Aorta (tissue), 5 donors: Measurements from ENCODE around the gene PPFIBP1. TPM values are rescaled to one million over a fixed set of nuclear protein-coding genes. Genes with fewer than 3 reads are reported as not detected.
A peak's percentile ranks its signal among the peaks of the same experiment; 100 is the strongest.
"Not testable (repeated sequence)": the region's sequence is repeated elsewhere in the genome, so short reads cannot be mapped to it uniquely, and the experiment has no call there.

ENCODE experiments used
- ATAC-seq: fragments of 200-7000 bp; cut with Tn5 transposase; one replicate; pipeline ENCODE4 v1.9.1; 2022; ENCODE audit warnings: moderate library complexity; ENCODE audit not compliant: low FRiP score
- DNase-seq, 2 donors: peaks; one replicate each; pipeline ENCODE4 v3.0.0-alpha.2; 2020
- H3K27ac ChIP-seq, 2 donors: one replicate each; pipeline ENCODE4 v1.5.1; 2013; ENCODE audit warnings: low read length in 2 of 2, mild to moderate bottlenecking in 2 of 2, moderate library complexity in 2 of 2, control low read depth in 1 of 2, inconsistent platforms in 1 of 2, low read depth in 1 of 2
- H3K27me3 ChIP-seq, 2 donors: one replicate each; pipeline ENCODE4 v1.6.1; 2013; ENCODE audit warnings: control low read depth in 1 of 2, low read length in 1 of 2, mild to moderate bottlenecking in 1 of 2, moderate library complexity in 1 of 2; ENCODE audit not compliant: insufficient read depth in 2 of 2, control insufficient read depth in 1 of 2
- H3K36me3 ChIP-seq, 2 donors: one replicate each; pipeline ENCODE4 v1.6.1; 2013; ENCODE audit warnings: control low read depth in 1 of 2, low read length in 1 of 2, mild to moderate bottlenecking in 1 of 2; ENCODE audit not compliant: insufficient read depth in 2 of 2, control insufficient read depth in 1 of 2
- H3K4me1 ChIP-seq, 2 donors: one replicate each; pipeline ENCODE4 v1.6.1; 2013; ENCODE audit warnings: low read length in 2 of 2, control low read depth in 1 of 2, mild to moderate bottlenecking in 1 of 2, moderate library complexity in 1 of 2; ENCODE audit not compliant: insufficient read depth in 2 of 2, control insufficient read depth in 1 of 2
- H3K4me3 ChIP-seq, 2 donors: one replicate each; pipeline ENCODE4 v1.5.1; 2013; ENCODE audit warnings: low read length in 2 of 2, control low read depth in 1 of 2, mild to moderate bottlenecking in 1 of 2
- H3K9me3 ChIP-seq: one replicate; pipeline ENCODE4 v1.6.1; 2013; ENCODE audit warnings: mild to moderate bottlenecking, low read length; ENCODE audit not compliant: control insufficient read depth
- WGBS, 2 donors: extraction: QIAGEN DNeasy Blood & Tissue Kit; methylation state at CpG; one replicate each; pipeline ENCODE4 v1.1.7; 2013; 5-methylcytosine and 5-hydroxymethylcytosine counted together
- intact Hi-C, 2 donors: fragments of 100-400 bp; cut with DNase I; formaldehyde crosslinking; loops; one replicate each; pipeline versions ENCODE4 v1.14.2 to v1.15.0; 2022
- polyA plus RNA-seq, 2 donors: library from polyadenylated mRNA; stranded (reverse); fragments of 200-250 nt; gene quantifications; one replicate each; pipeline ENCODE4 v1.2.3, GENCODE V29; 2013
- total RNA-seq, 2 donors: library from RNA; stranded (reverse); fragmentation: NEBNext Ultra II Directional; extraction: Animal tissue kit (Norgen Biotek cat#: 25700); gene quantifications; one replicate each; pipeline ENCODE4 v1.2.1, GENCODE V29; 2021
- donor health status: healthy with polysubstance abuse.
- donor health status: Bipolar disorder and iron deficiency.
- donor health status: DM: no; HTN: no; CAD: no.
- donor health status: DM: no; HTN: no; CAD: no.
- donor health status: DM: yes; HTN: yes; CAD: no.

The PPFIBP1 gene
- total and polyA plus RNA-seq, 4 donors = 29.7 to 247 (median 108) TPM

DNA sequence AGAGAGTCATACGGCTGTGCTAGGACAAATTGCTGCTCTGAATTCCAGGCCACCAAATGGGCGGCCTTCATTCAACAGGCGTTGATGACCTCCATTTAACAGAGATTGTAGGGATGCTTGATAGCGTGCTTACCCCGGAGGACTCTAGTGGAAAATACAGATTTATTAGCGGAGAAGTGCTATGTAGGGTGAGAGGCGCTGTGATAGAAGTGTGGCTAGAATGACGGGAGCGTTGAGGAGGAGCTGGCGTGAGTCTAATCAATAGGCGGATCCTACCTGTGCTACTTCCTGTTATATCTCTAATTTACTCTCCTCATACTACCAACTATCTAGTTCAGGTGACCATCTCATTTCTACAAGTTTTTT lies 187.3 kb downstream of the PPFIBP1 start:
- intact Hi-C loops = no loop called here
- Histone ChIP-seq H3K4me3 (peak overlapping the region; percentile 58 to 59), H3K27me3 (no peaks in the 10 kb centered on the region), H3K27ac (no peak overlapping the region), H3K36me3 (no peaks in the 10 kb centered on the region), H3K4me1 (no peaks in the 10 kb centered on the region), H3K9me3 (no peaks in the 10 kb centered on the region)
- DNase-seq (no peak), ATAC-seq (no peak)
- 2 to 3% methylated on average over 11 of the region's 11 CpGs for WGBS, 2 donors

DNA sequence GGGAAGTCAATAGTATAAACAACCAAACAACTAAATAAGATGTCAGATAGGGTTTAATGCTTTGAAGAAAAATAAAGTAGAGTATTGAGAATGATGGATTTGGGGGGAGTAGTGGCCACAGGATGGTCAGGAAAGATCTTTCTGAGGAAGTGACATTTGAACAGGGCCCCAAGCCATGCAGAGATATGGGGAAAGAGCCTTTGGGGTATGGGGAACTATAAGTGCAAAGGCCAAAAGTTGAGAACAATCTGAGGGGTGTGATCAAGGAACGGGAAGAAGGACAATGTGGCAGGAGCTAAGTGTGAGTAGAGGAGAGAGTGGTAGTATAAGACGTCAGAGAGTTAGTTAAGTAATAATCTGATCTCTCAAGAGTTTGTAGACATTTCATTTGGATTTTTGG lies 188.0 kb downstream of the PPFIBP1 start:
- no peaks in the 10 kb centered on the region for H3K36me3 ChIP-seq
- DNase-seq (no peak), ATAC-seq (no peak)
- 52 to 64% methylated on average over 2 of the region's 2 CpGs for WGBS, 2 donors
- no peak overlapping the region for H3K27ac ChIP-seq
- H3K4me1 ChIP-seq = no peaks in the 10 kb centered on the region
- no peaks in the 10 kb centered on the region for H3K9me3 ChIP-seq
- intact Hi-C loops = no loop called here
- H3K4me3 ChIP-seq = peak overlapping the region in 1 of 2 donors; percentile 59
- H3K27me3 ChIP-seq = no peaks in the 10 kb centered on the region

DNA sequence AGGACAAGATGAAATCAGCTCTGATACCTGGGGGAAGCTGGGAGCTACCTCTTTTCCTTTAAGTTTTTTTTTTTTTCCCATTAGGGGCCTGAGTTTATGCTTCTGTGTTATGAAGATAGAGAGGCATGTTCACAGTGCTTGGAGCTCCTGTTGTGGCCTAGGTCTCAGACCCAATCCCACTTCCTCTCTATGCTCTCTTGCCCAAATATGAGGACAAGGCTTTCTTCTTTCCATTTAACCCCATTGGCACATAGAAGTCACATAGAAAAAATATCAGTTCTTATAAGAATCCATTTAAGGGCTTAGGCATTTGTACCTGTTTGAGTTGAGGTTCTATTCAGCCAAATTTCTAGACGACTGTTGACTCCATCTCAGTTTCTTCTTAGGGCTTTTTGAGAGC lies 199.2 kb downstream of the PPFIBP1 start:
- H3K27ac ChIP-seq = no peak overlapping the region
- no peak for DNase-seq
- no peak overlapping the region for H3K4me3 ChIP-seq
- WGBS, 2 donors = 79 to 80% methylated on average over 1 of the region's 1 CpG
- no peaks in the 10 kb centered on the region for H3K9me3 ChIP-seq
- no peak for ATAC-seq
- intact Hi-C loops = no loop called here
- peaks cover 4% of the 10 kb centered on the region in 2 donors for H3K36me3 ChIP-seq
- H3K27me3 ChIP-seq = no peaks in the 10 kb centered on the region
- no peaks in the 10 kb centered on the region for H3K4me1 ChIP-seq

DNA sequence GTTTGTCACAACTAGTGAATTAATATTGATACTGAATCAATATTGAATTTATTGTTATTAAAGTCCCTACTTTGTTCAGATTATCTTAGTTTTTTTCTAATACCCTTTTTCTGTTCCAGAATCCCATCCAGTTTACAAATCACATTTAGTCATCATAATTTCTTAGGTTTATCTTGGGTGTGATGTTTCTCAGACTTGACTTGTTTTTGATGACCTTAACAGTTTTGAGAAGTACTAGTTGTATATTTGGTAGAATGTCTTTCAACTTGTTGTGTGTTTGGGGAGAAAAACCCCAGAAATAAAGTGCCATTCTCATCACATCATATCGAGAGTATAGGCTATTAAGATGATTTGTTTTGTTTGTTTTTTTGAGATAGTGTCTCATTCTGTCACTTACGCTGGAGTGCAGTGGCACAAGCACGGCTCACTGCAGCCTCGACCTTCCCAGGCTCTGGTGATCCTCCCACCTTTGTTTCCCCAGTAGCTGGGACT lies 206.1 kb downstream of the PPFIBP1 start:
- Histone ChIP-seq H3K4me3 (no peak overlapping the region), H3K9me3 (no peaks in the 10 kb centered on the region), H3K27me3 (no peaks in the 10 kb centered on the region), H3K27ac (no peak overlapping the region), H3K4me1 (no peaks in the 10 kb centered on the region), H3K36me3 (peaks cover 0 to 4% of the 10 kb centered on the region in 2 donors)
- no peak for ATAC-seq
- 83 to 86% methylated on average over 4 of the region's 4 CpGs for WGBS, 2 donors
- intact Hi-C loops = no loop called here
- no peak for DNase-seq

DNA sequence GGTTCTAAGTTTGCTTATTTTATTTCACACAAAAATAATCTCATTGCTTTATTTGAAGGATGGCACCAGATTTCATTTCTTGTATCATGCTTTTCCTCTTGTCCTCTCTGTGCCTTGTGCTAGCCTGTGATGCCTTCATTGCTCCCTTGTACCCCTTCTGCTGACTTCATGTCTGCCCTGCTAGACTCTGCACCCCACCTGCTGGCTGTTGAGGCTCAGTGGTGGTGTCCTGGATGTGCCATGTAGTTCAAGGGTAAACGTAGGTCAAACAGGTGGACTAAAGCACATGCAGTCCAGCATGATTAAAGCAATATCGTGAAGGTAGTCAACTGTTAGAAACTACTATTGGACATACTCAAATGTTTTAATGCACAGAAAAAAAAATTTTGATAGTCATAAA lies 208.3 kb downstream of the PPFIBP1 start:
- 65 to 70% methylated on average over 2 of the region's 2 CpGs for WGBS, 2 donors
- Histone ChIP-seq H3K27me3 (no peaks in the 10 kb centered on the region), H3K4me1 (no peaks in the 10 kb centered on the region), H3K27ac (no peak overlapping the region), H3K4me3 (no peak overlapping the region), H3K36me3 (peaks cover 0 to 7% of the 10 kb centered on the region in 2 donors), H3K9me3 (no peaks in the 10 kb centered on the region)
- intact Hi-C loops = loop anchor here (2.0 kb wide), 3 partner anchors 89 to 209 kb away; no protein-coding TSS in a partner anchor
- DNase-seq (no peak), ATAC-seq (no peak)

DNA sequence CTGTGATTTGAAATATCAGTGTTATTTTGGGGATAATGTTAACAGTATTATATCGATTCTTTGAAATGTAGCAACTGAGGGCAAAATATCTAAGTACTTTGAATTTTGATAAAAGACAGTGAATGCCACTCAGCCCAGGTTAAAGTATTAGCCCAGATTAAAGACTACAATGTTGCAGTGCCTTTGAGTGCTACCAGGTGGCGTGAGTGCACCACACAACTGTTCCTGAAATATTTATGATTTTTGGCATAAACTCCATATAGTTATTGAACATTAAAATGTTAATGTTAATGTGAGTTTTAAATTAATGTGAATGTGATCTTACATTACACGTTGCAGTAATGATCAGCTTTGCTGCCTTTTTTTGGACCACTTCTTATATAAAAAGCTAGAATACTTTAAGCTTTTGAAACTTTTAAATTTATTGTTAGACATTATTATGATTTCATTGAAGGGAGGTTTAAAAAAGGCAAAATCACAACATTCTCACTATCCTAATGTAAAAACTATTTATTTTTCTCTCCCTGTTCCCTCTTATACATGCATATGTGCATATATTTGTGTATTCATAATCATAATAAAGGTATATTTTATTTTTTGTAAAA lies 209.1 kb downstream of the PPFIBP1 start:
- intact Hi-C loops = loop anchor here (2.0 kb wide), 3 partner anchors 88 to 208 kb away; no protein-coding TSS in a partner anchor
- no peak overlapping the region for H3K4me3 ChIP-seq
- no peak overlapping the region for H3K27ac ChIP-seq
- H3K9me3 ChIP-seq = no peaks in the 10 kb centered on the region
- no peaks in the 10 kb centered on the region for H3K27me3 ChIP-seq
- H3K4me1 ChIP-seq = no peaks in the 10 kb centered on the region
- peaks cover 0 to 5% of the 10 kb centered on the region in 2 donors for H3K36me3 ChIP-seq
- WGBS, 2 donors = 22 to 28% methylated on average over 3 of the region's 3 CpGs
- DNase-seq (no peak), ATAC-seq (no peak)

DNA sequence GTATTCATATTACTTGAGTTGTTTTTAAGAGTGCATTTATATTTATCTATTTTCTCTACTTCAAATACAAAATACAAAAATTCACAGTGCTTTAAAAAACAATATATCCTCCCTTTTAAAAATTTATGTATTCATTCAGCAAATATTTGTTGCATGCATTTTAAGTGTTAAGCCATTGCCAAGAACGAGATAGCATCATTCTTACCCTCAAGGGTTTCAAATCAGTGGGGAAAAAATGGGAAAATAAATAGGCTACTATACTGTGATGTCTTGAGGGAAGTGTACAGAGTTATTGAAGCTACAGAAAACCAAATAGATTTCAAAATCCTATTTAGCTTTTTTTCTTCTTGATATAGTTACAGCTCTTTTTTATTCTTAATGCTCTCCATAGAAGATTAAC lies 209.8 kb downstream of the PPFIBP1 start:
- 60 to 70% methylated on average over 1 of the region's 1 CpG for WGBS, 2 donors
- peaks cover 0 to 5% of the 10 kb centered on the region in 2 donors for H3K36me3 ChIP-seq
- no peak for ATAC-seq

DNA sequence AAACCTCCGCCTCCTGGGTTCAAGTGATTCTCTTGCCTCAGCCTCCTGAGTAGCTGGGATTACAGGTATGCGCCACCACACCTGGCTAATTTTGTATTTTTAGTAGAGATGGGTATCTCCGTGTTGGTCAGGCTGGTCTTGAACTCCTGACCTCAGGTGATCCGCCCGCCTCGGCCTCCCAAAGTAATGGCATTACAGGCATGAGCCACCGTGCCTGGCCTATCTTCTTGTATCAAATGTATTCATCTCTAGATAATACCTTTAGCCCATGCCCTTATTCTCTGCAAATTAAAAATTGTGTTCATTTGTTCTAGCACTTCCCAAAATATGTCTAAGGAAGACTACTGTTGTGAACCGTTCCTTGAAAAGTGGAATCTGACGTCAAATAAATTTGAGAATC lies 210.3 kb downstream of the PPFIBP1 start:
- WGBS, 2 donors = 88 to 92% methylated on average over 9 of the region's 9 CpGs
- ATAC-seq, intact Hi-C loops, DNase-seq, H3K4me3 ChIP-seq, H3K27ac ChIP-seq, H3K9me3 ChIP-seq, H3K36me3 ChIP-seq, H3K4me1 ChIP-seq, H3K27me3 ChIP-seq: not testable (repeated sequence)

More for the DNA sequence above, 209.8 kb downstream of the PPFIBP1 start:
- Histone ChIP-seq H3K4me1 (no peaks in the 10 kb centered on the region), H3K27ac (no peak overlapping the region), H3K4me3 (no peak overlapping the region), H3K27me3 (no peaks in the 10 kb centered on the region), H3K9me3 (no peaks in the 10 kb centered on the region)
- intact Hi-C loops = loop anchor here (2.0 kb wide), 3 partner anchors 87 to 207 kb away; no protein-coding TSS in a partner anchor
- DNase-seq = no peak

DNA sequence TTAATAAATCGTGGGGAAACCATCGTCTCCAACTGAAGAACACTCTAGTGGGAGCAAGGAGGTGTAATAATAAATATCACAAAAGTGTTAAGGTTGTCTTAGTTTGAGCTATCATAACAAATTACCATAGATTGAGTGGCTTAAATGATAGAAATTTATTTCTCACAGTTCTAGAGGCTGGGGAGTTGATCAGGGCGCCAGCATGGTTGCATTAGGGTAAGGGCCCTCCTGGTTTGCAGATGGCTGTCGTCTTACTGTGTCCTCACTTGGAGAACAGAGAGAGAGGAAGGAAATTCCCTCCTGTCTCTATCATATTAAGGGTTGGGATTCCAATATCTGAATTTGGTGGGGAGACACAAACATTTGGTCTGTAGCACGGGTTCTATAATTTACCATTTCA lies 219.6 kb downstream of the PPFIBP1 start:
- Histone ChIP-seq H3K27me3 (no peaks in the 10 kb centered on the region), H3K9me3 (no peaks in the 10 kb centered on the region), H3K4me1 (peaks cover 2 to 6% of the 10 kb centered on the region in 2 donors), H3K27ac (no peak overlapping the region), H3K36me3 (no peaks in the 10 kb centered on the region), H3K4me3 (no peak overlapping the region)
- 98% methylated on average over 5 of the region's 5 CpGs for WGBS, 2 donors
- no peak for ATAC-seq
- intact Hi-C loops = loop anchor here in 1 of 2 donors (10.0 kb wide), 2 partner anchors 341 to 431 kb away; no protein-coding TSS in a partner anchor
- DNase-seq = no peak
